Tibial nerve (tissue), 4 donors: Measurements from ENCODE around the gene CNKSR1. TPM values are rescaled to one million over a fixed set of nuclear protein-coding genes. Genes with fewer than 3 reads are reported as not detected.
A peak's percentile ranks its signal among the peaks of the same experiment; 100 is the strongest.

Experiments
- DNase-seq, 2 donors: peaks; one replicate each; pipeline ENCODE4 v3.0.0-alpha.2; 2019; ENCODE audit warnings: low spot score in 2 of 2
- H3K27ac ChIP-seq, 4 donors: fragments of 200-600 bp; sonication (generic) in 3 of 4; one replicate each; pipeline ENCODE4 v1.5.1; 2017 to 2019; ENCODE audit warnings: mild to moderate bottlenecking in 1 of 4
- H3K27me3 ChIP-seq, 2 donors: fragments of 200-600 bp; sonication (generic) in 1 of 2; one replicate each; pipeline versions ENCODE4 v1.5.1 to v1.6.0; 2017 to 2019
- H3K36me3 ChIP-seq, 3 donors: fragments of 200-600 bp; sonication (generic); one replicate each; pipeline ENCODE4 v1.5.1; 2018 to 2019
- H3K4me1 ChIP-seq, 4 donors: fragments of 200-600 bp; sonication (generic) in 3 of 4; one replicate each; pipeline ENCODE4 v1.5.1; 2017 to 2019
- H3K4me3 ChIP-seq, 4 donors: fragments of 200-600 bp; sonication (generic) in 3 of 4; one replicate each; pipeline ENCODE4 v1.5.1; 2017 to 2019; ENCODE audit warnings: mild to moderate bottlenecking in 1 of 4, moderate library complexity in 1 of 4
- H3K9me3 ChIP-seq, 4 donors: fragments of 200-600 bp; sonication (generic) in 3 of 4; one replicate each; pipeline ENCODE4 v1.5.1; 2017 to 2019
- EP300 ChIP-seq, 2 donors: sonication (generic); formaldehyde crosslinking; IDR thresholded peaks; one replicate each; pipeline ENCODE4 v1.6.1; 2017; ENCODE audit warnings: antibody characterized with exemption in 2 of 2, mild to moderate bottlenecking in 1 of 2
- POLR2A ChIP-seq, 2 donors: fragments of 450-650 bp; IDR thresholded peaks; one replicate each; pipeline ENCODE4 v1.6.1; 2017; ENCODE audit warnings: antibody characterized with exemption in 2 of 2, mild to moderate bottlenecking in 2 of 2, moderate library complexity in 2 of 2
- WGBS, 2 donors: methylation state at CpG; one replicate each; pipeline ENCODE4 v1.1.5; 2018; 5-methylcytosine and 5-hydroxymethylcytosine counted together
- total RNA-seq, 4 donors: library from RNA; depleted of rRNA; stranded (reverse); fragments of >200 nt; gene quantifications; one replicate each; pipeline ENCODE4 v1.1.0, GENCODE V29; 2016
- TF ChIP-seq, protein P1 (sequence below), 5 experiments: fragments of 200-600 bp in 3 of 5; fragments of 450-650 bp in 2 of 5; sonication (generic) in 3 of 5; IDR thresholded peaks; one replicate each; pipeline ENCODE4 v1.5.1; 2016 to 2019; ENCODE audit warnings: antibody characterized with exemption in 5 of 5, mild to moderate bottlenecking in 3 of 5, moderate library complexity in 2 of 5

CNKSR1 gene, protein sequence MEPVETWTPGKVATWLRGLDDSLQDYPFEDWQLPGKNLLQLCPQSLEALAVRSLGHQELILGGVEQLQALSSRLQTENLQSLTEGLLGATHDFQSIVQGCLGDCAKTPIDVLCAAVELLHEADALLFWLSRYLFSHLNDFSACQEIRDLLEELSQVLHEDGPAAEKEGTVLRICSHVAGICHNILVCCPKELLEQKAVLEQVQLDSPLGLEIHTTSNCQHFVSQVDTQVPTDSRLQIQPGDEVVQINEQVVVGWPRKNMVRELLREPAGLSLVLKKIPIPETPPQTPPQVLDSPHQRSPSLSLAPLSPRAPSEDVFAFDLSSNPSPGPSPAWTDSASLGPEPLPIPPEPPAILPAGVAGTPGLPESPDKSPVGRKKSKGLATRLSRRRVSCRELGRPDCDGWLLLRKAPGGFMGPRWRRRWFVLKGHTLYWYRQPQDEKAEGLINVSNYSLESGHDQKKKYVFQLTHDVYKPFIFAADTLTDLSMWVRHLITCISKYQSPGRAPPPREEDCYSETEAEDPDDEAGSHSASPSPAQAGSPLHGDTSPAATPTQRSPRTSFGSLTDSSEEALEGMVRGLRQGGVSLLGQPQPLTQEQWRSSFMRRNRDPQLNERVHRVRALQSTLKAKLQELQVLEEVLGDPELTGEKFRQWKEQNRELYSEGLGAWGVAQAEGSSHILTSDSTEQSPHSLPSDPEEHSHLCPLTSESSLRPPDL
- 1 to 10 TPM in 3 of 4 donors, not detected in 1; 2.6 to 5.7 (median 4.0) TPM for total RNA-seq

DNA sequence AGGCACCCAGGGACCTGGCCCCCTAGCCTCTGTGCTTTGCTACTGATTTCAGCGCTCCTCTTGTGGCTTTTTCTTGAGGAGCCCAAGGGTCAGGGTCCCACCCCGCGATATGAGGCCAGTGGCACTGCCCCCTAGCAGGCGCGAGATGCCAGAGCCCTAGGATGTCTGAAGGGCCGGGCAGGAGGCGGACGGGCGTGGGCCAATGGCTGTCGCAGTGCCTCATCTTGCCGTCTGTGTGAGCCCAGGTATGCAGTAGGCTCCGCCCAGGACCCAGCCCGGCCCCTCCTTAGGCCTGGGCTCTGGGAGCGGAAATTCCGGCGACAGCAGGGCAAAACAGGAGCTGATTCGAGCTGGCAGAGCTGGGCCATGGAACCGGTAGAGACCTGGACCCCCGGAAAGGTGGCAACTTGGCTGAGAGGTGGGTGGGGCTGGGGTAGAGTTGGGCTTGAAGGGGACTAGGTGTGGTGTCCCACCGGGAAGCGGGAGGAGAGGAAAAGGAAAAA is at the start of gene CNKSR1:
Gene CNKSR1 (plus strand): TSS at position 310 of the 503 bp plus-strand sequence. CDS start 57 bp downstream, at position 367.
- peaks cover 0 to 13% (median 0%) of the 10 kb centered on the region in 3 donors for H3K36me3 ChIP-seq
- H3K4me3 ChIP-seq, result peak within 1 kb of the TSS in 1 of 4 donors; percentile 15
- no peak for DNase-seq
- H3K4me1 ChIP-seq, result no peaks in the 10 kb centered on the region
- TF ChIP-seq, protein P1, sequence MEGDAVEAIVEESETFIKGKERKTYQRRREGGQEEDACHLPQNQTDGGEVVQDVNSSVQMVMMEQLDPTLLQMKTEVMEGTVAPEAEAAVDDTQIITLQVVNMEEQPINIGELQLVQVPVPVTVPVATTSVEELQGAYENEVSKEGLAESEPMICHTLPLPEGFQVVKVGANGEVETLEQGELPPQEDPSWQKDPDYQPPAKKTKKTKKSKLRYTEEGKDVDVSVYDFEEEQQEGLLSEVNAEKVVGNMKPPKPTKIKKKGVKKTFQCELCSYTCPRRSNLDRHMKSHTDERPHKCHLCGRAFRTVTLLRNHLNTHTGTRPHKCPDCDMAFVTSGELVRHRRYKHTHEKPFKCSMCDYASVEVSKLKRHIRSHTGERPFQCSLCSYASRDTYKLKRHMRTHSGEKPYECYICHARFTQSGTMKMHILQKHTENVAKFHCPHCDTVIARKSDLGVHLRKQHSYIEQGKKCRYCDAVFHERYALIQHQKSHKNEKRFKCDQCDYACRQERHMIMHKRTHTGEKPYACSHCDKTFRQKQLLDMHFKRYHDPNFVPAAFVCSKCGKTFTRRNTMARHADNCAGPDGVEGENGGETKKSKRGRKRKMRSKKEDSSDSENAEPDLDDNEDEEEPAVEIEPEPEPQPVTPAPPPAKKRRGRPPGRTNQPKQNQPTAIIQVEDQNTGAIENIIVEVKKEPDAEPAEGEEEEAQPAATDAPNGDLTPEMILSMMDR (IDR thresholded peaks at IDR 0.05), result no peak
- TF ChIP-seq EP300 (IDR thresholded peaks at IDR 0.05), result no peak
- no peak for TF ChIP-seq POLR2A (IDR thresholded peaks at IDR 0.05)
- H3K27ac ChIP-seq, result peak within 1 kb of the TSS in 1 of 4 donors; percentile 45
- no peaks in the 10 kb centered on the region for H3K9me3 ChIP-seq
- WGBS, 2 donors, result 42 to 49% methylated on average over 15 to 21 of the region's 21 CpGs
- H3K27me3 ChIP-seq, result no peaks in the 10 kb centered on the region

DNA sequence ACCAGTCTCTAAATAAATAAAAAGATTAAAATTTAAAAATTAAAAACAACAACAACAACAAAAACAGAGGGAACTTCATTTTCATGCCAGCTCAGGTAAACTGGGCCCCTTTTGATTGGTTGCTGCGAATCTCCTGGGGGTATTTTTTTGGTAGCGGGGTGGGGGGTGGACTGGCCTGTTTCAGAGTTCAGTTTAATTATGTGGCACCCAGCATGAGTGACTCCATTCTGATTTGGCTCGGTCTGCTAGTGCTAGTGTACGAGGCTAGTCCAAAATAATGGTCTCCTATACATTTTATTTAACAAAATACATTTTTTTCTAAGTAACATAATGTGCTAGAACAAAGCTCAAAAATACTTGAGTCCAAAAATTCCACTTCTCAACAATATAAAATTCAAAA is 47.5 kb upstream of the CNKSR1 start:
- Histone ChIP-seq H3K27me3 (no peaks in the 10 kb centered on the region), H3K4me3 (no peak overlapping the region), H3K27ac (no peak overlapping the region), H3K36me3 (no peaks in the 10 kb centered on the region), H3K4me1 (peaks cover 0 to 34% (median 22%) of the 10 kb centered on the region in 4 donors), H3K9me3 (no peaks in the 10 kb centered on the region)
- WGBS, 2 donors, result 85 to 88% methylated on average over 4 of the region's 4 CpGs
- TF ChIP-seq, protein P1 (IDR thresholded peaks at IDR 0.05), result no peak
- TF ChIP-seq POLR2A (IDR thresholded peaks at IDR 0.05), result no peak
- TF ChIP-seq EP300 (IDR thresholded peaks at IDR 0.05), result no peak
- DNase-seq, result no peak

DNA sequence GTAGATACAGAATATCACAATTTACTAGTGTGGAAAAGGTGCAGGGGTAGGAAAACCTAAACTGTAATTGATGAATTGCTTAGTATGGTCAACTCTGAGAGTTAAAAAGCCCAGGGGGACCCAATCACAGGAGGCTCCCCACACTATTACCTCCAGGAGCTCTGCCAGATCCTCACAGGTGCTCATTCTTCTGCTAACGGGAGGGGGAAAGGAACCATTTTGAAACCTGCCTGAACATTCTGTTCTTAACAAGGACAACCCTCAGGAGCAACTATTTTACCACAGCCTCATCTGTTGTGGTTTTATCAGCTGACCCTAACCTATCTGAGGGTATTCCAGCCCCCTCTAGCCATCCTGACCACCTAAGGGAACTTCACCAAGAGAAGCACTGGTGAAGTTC is 46.6 kb upstream of the CNKSR1 start:
- no peak overlapping the region for H3K27ac ChIP-seq
- 67 to 75% methylated on average over 1 of the region's 1 CpG for WGBS, 2 donors
- no peaks in the 10 kb centered on the region for H3K36me3 ChIP-seq
- TF ChIP-seq EP300 (IDR thresholded peaks at IDR 0.05) (no peak), POLR2A (IDR thresholded peaks at IDR 0.05) (no peak)
- TF ChIP-seq, protein P1 (IDR thresholded peaks at IDR 0.05), result no peak
- H3K27me3 ChIP-seq, result no peaks in the 10 kb centered on the region
- no peak overlapping the region for H3K4me3 ChIP-seq
- no peaks in the 10 kb centered on the region for H3K9me3 ChIP-seq
- peaks cover 0 to 25% (median 20%) of the 10 kb centered on the region in 4 donors for H3K4me1 ChIP-seq
- no peak for DNase-seq

DNA sequence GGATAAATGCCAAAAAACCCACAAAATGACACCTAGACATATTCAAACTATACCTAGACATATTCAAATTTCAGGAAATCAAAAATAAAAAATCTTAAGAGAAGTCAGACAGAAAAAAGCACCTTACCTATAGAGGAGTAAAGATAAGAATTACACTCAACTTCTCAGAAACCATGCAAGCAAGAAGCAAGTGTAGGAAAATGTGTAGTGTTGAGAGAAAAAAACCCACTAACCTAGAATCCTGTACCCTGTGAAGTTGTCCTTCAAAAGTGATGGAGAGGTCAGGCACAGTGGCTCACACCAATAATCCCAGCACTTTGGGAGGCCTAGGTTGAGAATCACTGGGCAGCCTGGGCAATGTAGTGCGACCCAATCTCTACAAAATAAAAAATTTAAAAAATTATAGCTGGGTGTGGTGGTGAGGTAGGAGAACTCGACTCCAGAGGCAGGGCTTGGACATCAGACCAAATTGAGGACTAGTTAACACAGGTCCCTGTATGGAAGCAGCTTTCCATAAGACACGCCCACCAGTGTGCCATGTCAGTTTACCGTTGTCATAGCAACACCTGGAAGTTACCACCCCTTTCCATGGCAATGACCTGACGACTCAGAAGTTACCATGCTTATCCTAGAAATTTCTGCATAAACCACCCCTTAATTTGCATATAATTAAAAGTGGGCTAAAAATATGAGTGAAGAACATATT is 45.0 kb upstream of the CNKSR1 start:
- Histone ChIP-seq H3K36me3 (no peaks in the 10 kb centered on the region), H3K4me1 (peaks cover 0 to 12% (median 9%) of the 10 kb centered on the region in 4 donors), H3K27me3 (no peaks in the 10 kb centered on the region), H3K9me3 (no peaks in the 10 kb centered on the region), H3K27ac (no peak overlapping the region), H3K4me3 (no peak overlapping the region)
- no peak for DNase-seq
- TF ChIP-seq, protein P1 (IDR thresholded peaks at IDR 0.05), result no peak
- no peak for TF ChIP-seq POLR2A (IDR thresholded peaks at IDR 0.05)
- TF ChIP-seq EP300 (IDR thresholded peaks at IDR 0.05), result no peak
- WGBS, 2 donors, result 74 to 79% methylated on average over 5 of the region's 5 CpGs
